Stimulated activated effector memory CD8-positive, alpha-beta T cell treated with anti-CD3 and anti-CD28 coated beads, Interleukin-12 subunit alpha, Interleukin-12 subunit beta, amount 100 ng/mL, for 72 hours (primary cell): ENCODE results near the gene ARHGAP25.

Source experiments
- ATAC-seq: fragments of 150-1000 bp; cut with Tn5 transposase; 2 replicates; pipeline ENCODE4 v1.10.0; 2021
- DNase-seq, 2 donors: peaks; one replicate each; pipeline ENCODE4 v3.0.0; 2021 to 2022; ENCODE audit warnings: low spot score in 2 of 2
- H3K27ac Mint-ChIP-seq: one replicate; pipeline ENCODE4 v1.8.0; 2022; ENCODE audit warnings: mild to moderate bottlenecking, mixed read lengths
- H3K36me3 Mint-ChIP-seq: one replicate; pipeline ENCODE4 v1.8.0; 2022; ENCODE audit warnings: mild to moderate bottlenecking, mixed read lengths
- H3K4me1 Mint-ChIP-seq: one replicate; pipeline ENCODE4 v1.8.0; 2022; ENCODE audit warnings: mixed read lengths
- H3K4me3 Mint-ChIP-seq: one replicate; pipeline ENCODE4 v1.8.0; 2022; ENCODE audit warnings: mild to moderate bottlenecking, mixed read lengths
- H3K9me3 Mint-ChIP-seq: one replicate; pipeline ENCODE4 v1.8.0; 2022; ENCODE audit warnings: mixed read lengths

ARHGAP25 gene

GRCh38 chr2:68710756-68711155 lies 23.9 kb upstream of the ARHGAP25 start:
- DNase-seq (no peak), ATAC-seq (no peak)
- Mint-ChIP-seq H3K9me3 (no peaks in the 10 kb centered on the region), H3K36me3 (no peaks in the 10 kb centered on the region), H3K4me3 (no peak overlapping the region), H3K27ac (no peak overlapping the region), H3K4me1 (peaks cover 18% of the 10 kb centered on the region)

GRCh38 chr2:68714866-68715265 lies 19.7 kb upstream of the ARHGAP25 start:
- H3K27ac Mint-ChIP-seq: no peak overlapping the region
- peak; percentile 47 for ATAC-seq
- DNase-seq: no peak
- peaks cover 56% of the 10 kb centered on the region for H3K4me1 Mint-ChIP-seq
- peak overlapping the region; percentile 37 for H3K4me3 Mint-ChIP-seq
- no peaks in the 10 kb centered on the region for H3K9me3 Mint-ChIP-seq
- peaks cover 5% of the 10 kb centered on the region for H3K36me3 Mint-ChIP-seq

DNA sequence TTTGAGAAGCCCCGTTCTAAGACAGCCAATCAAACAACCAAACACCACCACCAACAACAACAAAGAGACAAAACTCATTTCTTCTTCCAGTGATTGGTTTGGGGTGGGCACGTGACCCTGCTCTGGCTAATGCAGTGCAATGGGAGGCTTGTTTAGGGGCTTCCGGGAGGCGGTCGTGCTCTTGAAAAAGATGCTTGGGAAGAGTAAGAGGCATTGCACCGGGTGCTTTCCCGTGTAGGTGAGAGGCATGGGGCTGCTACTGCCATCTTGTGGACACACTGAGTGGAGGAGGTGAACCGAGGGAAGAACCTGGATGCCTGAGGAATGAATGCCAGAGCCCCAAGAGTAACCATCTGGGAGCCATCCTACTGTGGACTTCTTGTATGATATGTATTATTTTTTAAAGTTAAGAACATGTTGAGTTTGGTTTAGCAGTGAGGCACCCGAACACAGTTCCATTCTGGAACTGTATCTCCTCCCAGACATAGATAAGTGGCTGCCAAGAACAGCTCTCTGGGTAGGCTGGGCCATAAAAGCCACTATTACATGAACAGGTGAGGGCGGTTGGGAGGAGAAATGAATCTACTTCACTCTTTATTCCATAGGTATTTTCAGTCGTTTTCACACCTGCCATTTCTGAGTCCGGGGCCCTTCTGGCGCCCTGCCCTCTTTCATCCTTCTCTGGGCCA lies 19.1 kb upstream of the ARHGAP25 start:
- peaks cover 62% of the 10 kb centered on the region for H3K4me1 Mint-ChIP-seq
- peak in 1 of 2 donors; percentile 74 for DNase-seq
- no peaks in the 10 kb centered on the region for H3K9me3 Mint-ChIP-seq
- H3K36me3 Mint-ChIP-seq: peaks cover 6% of the 10 kb centered on the region
- H3K4me3 Mint-ChIP-seq: peak overlapping the region; percentile 37
- ATAC-seq: no peak
- H3K27ac Mint-ChIP-seq: no peak overlapping the region

GRCh38 chr2:68716604-68717304 lies 17.9 kb upstream of the ARHGAP25 start:
- Mint-ChIP-seq H3K36me3 (peaks cover 7% of the 10 kb centered on the region), H3K4me1 (peaks cover 75% of the 10 kb centered on the region), H3K9me3 (no peaks in the 10 kb centered on the region), H3K4me3 (peak overlapping the region; percentile 34), H3K27ac (no peak overlapping the region)
- DNase-seq: no peak
- ATAC-seq: no peak

- peak in 1 of 2 donors; percentile 75 for DNase-seq
- H3K27ac Mint-ChIP-seq: no peak overlapping the region
- peaks cover 80% of the 10 kb centered on the region for H3K4me1 Mint-ChIP-seq
- H3K9me3 Mint-ChIP-seq: no peaks in the 10 kb centered on the region
- H3K4me3 Mint-ChIP-seq: peak overlapping the region; percentile 34
- ATAC-seq: peak; percentile 96
- H3K36me3 Mint-ChIP-seq: peaks cover 10% of the 10 kb centered on the region
These were observed 17.3 kb upstream of the ARHGAP25 start for GRCh38 chr2:68717305-68717661.

DNA sequence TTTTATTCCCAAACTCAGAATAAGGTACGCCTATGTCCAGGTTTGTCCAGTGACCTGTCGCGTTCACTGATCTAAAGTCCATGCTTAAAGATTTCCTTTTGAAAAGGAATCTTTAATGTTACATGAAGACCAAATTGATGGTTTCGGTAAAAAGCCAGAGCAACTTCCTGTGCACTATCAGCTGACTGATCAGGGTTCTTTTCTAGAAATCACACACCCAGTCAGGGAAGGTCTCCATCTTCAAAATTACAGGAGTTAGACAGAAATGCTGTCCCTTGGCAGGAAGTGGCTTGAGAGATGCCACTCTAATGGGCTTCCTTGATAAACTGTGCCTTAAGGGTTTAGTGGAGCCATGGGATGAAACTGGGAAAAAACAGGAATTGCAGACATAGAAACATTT lies 14.7 kb upstream of the ARHGAP25 start:
- Mint-ChIP-seq H3K9me3 (no peaks in the 10 kb centered on the region), H3K27ac (no peak overlapping the region), H3K36me3 (peaks cover 10% of the 10 kb centered on the region), H3K4me3 (peak overlapping the region; percentile 56), H3K4me1 (peaks cover 84% of the 10 kb centered on the region)
- peak; percentile 20 for ATAC-seq
- DNase-seq: no peak

DNA sequence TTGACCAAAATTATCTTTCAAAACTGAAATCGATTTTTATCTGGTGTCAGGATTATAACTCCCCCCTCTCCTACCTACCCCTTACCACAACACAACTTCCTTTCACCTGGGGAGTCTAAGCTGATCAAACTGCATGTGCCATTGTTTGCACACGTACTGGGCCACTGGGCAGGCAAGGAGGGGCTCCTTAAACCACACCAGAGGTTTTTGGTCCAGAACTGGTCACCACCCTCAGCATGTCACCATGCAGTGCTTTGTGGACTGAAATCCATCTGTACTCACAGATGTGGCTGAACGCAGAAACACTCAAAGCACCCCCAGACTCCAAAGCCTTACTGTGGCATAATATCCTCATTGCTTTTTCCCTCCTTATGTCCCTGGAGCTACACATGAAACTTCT lies 13.9 kb upstream of the ARHGAP25 start:
- Mint-ChIP-seq H3K4me3 (peak overlapping the region; percentile 56), H3K4me1 (peaks cover 80% of the 10 kb centered on the region), H3K27ac (no peak overlapping the region), H3K36me3 (peaks cover 10% of the 10 kb centered on the region), H3K9me3 (no peaks in the 10 kb centered on the region)
- ATAC-seq (no peak), DNase-seq (no peak)

GRCh38 chr2:68721482-68722101 lies 13.0 kb upstream of the ARHGAP25 start:
- peaks cover 10% of the 10 kb centered on the region for H3K36me3 Mint-ChIP-seq
- peak overlapping the region; percentile 17 for H3K27ac Mint-ChIP-seq
- peaks cover 80% of the 10 kb centered on the region for H3K4me1 Mint-ChIP-seq
- peak in 1 of 2 donors; percentile 54 for DNase-seq
- no peaks in the 10 kb centered on the region for H3K9me3 Mint-ChIP-seq
- H3K4me3 Mint-ChIP-seq: peak overlapping the region; percentile 56
- ATAC-seq: peak; percentile 17

- Mint-ChIP-seq H3K9me3 (no peaks in the 10 kb centered on the region), H3K36me3 (peaks cover 10% of the 10 kb centered on the region), H3K27ac (no peak overlapping the region), H3K4me3 (no peak overlapping the region), H3K4me1 (peaks cover 83% of the 10 kb centered on the region)
- DNase-seq: peak in 1 of 2 donors; percentile 46
- ATAC-seq: no peak
These were observed 11.9 kb upstream of the ARHGAP25 start for GRCh38 chr2:68722712-68723111.

GRCh38 chr2:68723181-68723580 lies 11.4 kb upstream of the ARHGAP25 start:
- Mint-ChIP-seq H3K4me1 (peaks cover 83% of the 10 kb centered on the region), H3K27ac (no peak overlapping the region), H3K4me3 (no peak overlapping the region), H3K9me3 (no peaks in the 10 kb centered on the region), H3K36me3 (peaks cover 10% of the 10 kb centered on the region)
- DNase-seq (peak in 1 of 2 donors; percentile 39), ATAC-seq (no peak)

GRCh38 chr2:68726100-68726499 lies 8.5 kb upstream of the ARHGAP25 start:
- DNase-seq (peak in 1 of 2 donors; percentile 13), ATAC-seq (no peak)
- peak overlapping the region; percentile 51 for H3K4me3 Mint-ChIP-seq

DNA sequence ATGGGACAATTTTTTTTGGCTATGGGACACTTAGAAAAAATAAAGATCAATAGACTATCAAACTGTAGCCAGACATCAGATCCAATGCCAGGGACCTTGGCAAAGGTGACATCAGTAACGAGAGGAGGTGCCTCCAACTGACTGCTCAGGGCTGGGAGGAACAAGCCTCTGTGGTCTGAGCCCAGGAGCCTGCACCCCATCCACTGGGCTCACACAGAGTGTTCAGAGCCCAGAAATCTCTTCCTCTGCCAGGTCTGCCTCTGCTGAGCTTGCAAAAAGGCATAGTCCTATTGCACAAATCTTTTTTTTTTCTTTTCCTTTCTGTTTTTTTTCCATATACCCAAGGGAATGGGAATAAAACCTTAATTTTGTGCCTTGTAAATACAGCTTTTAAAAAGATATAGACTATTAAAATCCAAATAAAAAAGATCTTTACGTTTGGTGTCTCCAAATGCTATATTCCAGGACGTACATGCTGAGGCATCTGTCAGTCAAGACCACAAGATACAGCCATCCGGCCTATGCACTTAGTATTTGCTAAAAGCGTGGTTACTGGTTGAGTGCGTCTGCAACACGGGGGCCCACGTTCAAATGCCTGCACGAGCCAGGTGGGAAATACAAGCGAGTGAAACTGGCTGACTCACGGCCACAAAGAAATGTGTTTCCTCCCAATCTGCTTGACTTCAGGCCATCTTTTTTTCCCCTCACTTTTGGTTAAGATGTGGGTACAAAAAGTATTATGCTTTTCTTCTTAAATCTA lies 7.8 kb upstream of the ARHGAP25 start:
- ATAC-seq (peak; percentile 100), DNase-seq (peak; percentile 53 to 84)
- Mint-ChIP-seq H3K27ac (peak overlapping the region; percentile 77), H3K9me3 (no peaks in the 10 kb centered on the region), H3K36me3 (peaks cover 3% of the 10 kb centered on the region), H3K4me1 (peaks cover 67% of the 10 kb centered on the region), H3K4me3 (peak overlapping the region; percentile 51)

More at GRCh38 chr2:68726100-68726499, 8.5 kb upstream of the ARHGAP25 start:
- Mint-ChIP-seq H3K4me1 (peaks cover 67% of the 10 kb centered on the region), H3K9me3 (no peaks in the 10 kb centered on the region), H3K27ac (peak overlapping the region; percentile 23), H3K36me3 (peaks cover 4% of the 10 kb centered on the region)

GRCh38 chr2:68727683-68728375 lies 6.8 kb upstream of the ARHGAP25 start:
- DNase-seq (no peak), ATAC-seq (no peak)
- Mint-ChIP-seq H3K4me3 (peak overlapping the region; percentile 51), H3K36me3 (no peaks in the 10 kb centered on the region), H3K9me3 (no peaks in the 10 kb centered on the region), H3K4me1 (peaks cover 59% of the 10 kb centered on the region), H3K27ac (peak overlapping the region; percentile 77)

- ATAC-seq: no peak
- no peak for DNase-seq
- no peaks in the 10 kb centered on the region for H3K9me3 Mint-ChIP-seq
- no peak overlapping the region for H3K4me3 Mint-ChIP-seq
- H3K4me1 Mint-ChIP-seq: peaks cover 46% of the 10 kb centered on the region
- H3K36me3 Mint-ChIP-seq: no peaks in the 10 kb centered on the region
- H3K27ac Mint-ChIP-seq: no peak overlapping the region
These were observed 3.8 kb upstream of the ARHGAP25 start for GRCh38 chr2:68730828-68731227.
